Breast epithelium (tissue), 4 donors: ENCODE data around the gene SCARB2. TPM values are rescaled to one million over a fixed set of nuclear protein-coding genes. Genes with fewer than 3 reads are reported as not detected.
A peak's percentile ranks its signal among the peaks of the same experiment; 100 is the strongest.

Experiments used
- DNase-seq, 2 donors: peaks; one replicate each; pipeline ENCODE4 v3.0.0-alpha.2; 2019; ENCODE audit warnings: low spot score in 2 of 2
- H3K27ac ChIP-seq, 2 donors: fragments of 200-600 bp; sonication (generic) in 1 of 2; one replicate each; pipeline ENCODE4 v1.5.1; 2016 to 2019; ENCODE audit warnings: mild to moderate bottlenecking in 1 of 2
- H3K27me3 ChIP-seq, 2 donors: fragments of 200-600 bp; sonication (generic) in 1 of 2; one replicate each; pipeline versions ENCODE4 v1.5.1 to v1.6.0; 2017 to 2019; ENCODE audit warnings: control low read depth in 1 of 2, mild to moderate bottlenecking in 1 of 2
- H3K36me3 ChIP-seq: fragments of 200-600 bp; one replicate; pipeline ENCODE4 v1.5.1; 2019
- H3K4me1 ChIP-seq, 2 donors: fragments of 200-600 bp; sonication (generic); one replicate each; pipeline ENCODE4 v1.5.1; 2016 to 2019; ENCODE audit warnings: control low read depth in 1 of 2
- H3K4me3 ChIP-seq, 3 donors: fragments of 200-600 bp; sonication (generic); 1 replicate in 2 of 3; 2 replicates in 1 of 3; pipeline ENCODE4 v1.5.1; 2016 to 2019; ENCODE audit warnings: mild to moderate bottlenecking in 3 of 3, moderate library complexity in 2 of 3
- H3K9me3 ChIP-seq, 2 donors: fragments of 200-600 bp; sonication (generic) in 1 of 2; one replicate each; pipeline ENCODE4 v1.5.1; 2016 to 2019; ENCODE audit warnings: control low read depth in 1 of 2
- POLR2A ChIP-seq: fragments of 450-650 bp; IDR thresholded peaks from one replicate; pipeline ENCODE4 v1.6.1; 2016; ENCODE audit warnings: antibody characterized with exemption, mild to moderate bottlenecking, moderate library complexity
- POLR2AphosphoS5 ChIP-seq, 3 donors: sonication (generic); formaldehyde crosslinking; IDR thresholded peaks; one replicate each; pipeline ENCODE4 v1.6.1; 2017; ENCODE audit warnings: antibody characterized with exemption in 3 of 3
- intact Hi-C: fragments of 100-400 bp; cut with DNase I; formaldehyde crosslinking; loops from one replicate; pipeline ENCODE4 v1.15.1; 2023; ENCODE audit warnings: low total_unique reads
- total RNA-seq, 3 donors: library from RNA; depleted of rRNA; stranded (reverse); fragments of >200 nt; gene quantifications; one replicate each; pipeline ENCODE4 v1.1.0, GENCODE V29; 2016
- TF ChIP-seq, protein P1 (sequence below), 3 donors: fragments of 450-650 bp; IDR thresholded peaks; one replicate each; pipeline ENCODE4 v1.5.1; 2016 to 2017; ENCODE audit warnings: antibody characterized with exemption in 3 of 3, mild to moderate bottlenecking in 3 of 3, moderate library complexity in 3 of 3

The SCARB2 gene
- total RNA-seq, 3 donors from 2014 or later = 148 to 231 (median 160) TPM

- intact Hi-C loops = no loop called here
- Histone ChIP-seq H3K4me3 (no peak overlapping the region), H3K9me3 (no peaks in the 10 kb centered on the region), H3K27ac (no peak overlapping the region), H3K4me1 (no peaks in the 10 kb centered on the region), H3K27me3 (no peaks in the 10 kb centered on the region), H3K36me3 (no peaks in the 10 kb centered on the region)
- TF ChIP-seq POLR2A (no peak), POLR2AphosphoS5 (IDR thresholded peaks at IDR 0.05) (no peak)
- TF ChIP-seq, protein P1, sequence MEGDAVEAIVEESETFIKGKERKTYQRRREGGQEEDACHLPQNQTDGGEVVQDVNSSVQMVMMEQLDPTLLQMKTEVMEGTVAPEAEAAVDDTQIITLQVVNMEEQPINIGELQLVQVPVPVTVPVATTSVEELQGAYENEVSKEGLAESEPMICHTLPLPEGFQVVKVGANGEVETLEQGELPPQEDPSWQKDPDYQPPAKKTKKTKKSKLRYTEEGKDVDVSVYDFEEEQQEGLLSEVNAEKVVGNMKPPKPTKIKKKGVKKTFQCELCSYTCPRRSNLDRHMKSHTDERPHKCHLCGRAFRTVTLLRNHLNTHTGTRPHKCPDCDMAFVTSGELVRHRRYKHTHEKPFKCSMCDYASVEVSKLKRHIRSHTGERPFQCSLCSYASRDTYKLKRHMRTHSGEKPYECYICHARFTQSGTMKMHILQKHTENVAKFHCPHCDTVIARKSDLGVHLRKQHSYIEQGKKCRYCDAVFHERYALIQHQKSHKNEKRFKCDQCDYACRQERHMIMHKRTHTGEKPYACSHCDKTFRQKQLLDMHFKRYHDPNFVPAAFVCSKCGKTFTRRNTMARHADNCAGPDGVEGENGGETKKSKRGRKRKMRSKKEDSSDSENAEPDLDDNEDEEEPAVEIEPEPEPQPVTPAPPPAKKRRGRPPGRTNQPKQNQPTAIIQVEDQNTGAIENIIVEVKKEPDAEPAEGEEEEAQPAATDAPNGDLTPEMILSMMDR (IDR thresholded peaks at IDR 0.05) = no peak
- no peak for DNase-seq
Observed at GRCh38 chr4:76232681-76233080, 19.1 kb upstream of the SCARB2 start.

DNA sequence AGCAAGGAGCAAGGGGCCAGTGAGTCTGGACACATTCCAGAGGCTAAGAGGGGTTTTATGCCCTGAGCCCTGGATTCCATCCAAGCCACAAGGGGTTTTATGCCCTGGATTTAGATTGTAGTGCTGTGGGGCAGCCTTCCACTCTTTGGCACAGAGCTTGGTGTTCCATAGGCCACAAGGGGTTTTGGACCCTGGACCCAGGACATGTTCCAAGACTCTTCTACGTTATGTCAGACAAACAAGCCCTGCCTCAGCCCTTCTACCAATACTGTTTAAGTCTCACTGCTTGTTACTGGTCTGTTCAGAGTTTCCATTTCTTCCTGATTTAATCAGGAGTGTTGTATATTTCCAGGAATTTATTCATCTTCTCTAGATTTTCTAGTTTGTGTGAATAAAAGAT, 12.8 kb upstream of the SCARB2 start:
- intact Hi-C loops = no loop called here
- no peaks in the 10 kb centered on the region for H3K36me3 ChIP-seq
- no peak for DNase-seq
- no peaks in the 10 kb centered on the region for H3K27me3 ChIP-seq
- no peak overlapping the region for H3K27ac ChIP-seq
- TF ChIP-seq POLR2AphosphoS5 (IDR thresholded peaks at IDR 0.05) = no peak
- TF ChIP-seq POLR2A = no peak
- TF ChIP-seq, protein P1 (IDR thresholded peaks at IDR 0.05) = no peak
- no peaks in the 10 kb centered on the region for H3K9me3 ChIP-seq
- H3K4me3 ChIP-seq = no peak overlapping the region
- H3K4me1 ChIP-seq = no peaks in the 10 kb centered on the region

GRCh38 chr4:76224171-76224570, 10.5 kb upstream of the SCARB2 start:
- DNase-seq = no peak
- no peaks in the 10 kb centered on the region for H3K4me1 ChIP-seq
- H3K27me3 ChIP-seq = no peaks in the 10 kb centered on the region
- no peak overlapping the region for H3K4me3 ChIP-seq
- H3K27ac ChIP-seq = no peak overlapping the region
- H3K36me3 ChIP-seq = no peaks in the 10 kb centered on the region
- intact Hi-C loops = no loop called here
- H3K9me3 ChIP-seq = no peaks in the 10 kb centered on the region
- TF ChIP-seq POLR2A (no peak), POLR2AphosphoS5 (IDR thresholded peaks at IDR 0.05) (no peak)
- TF ChIP-seq, protein P1 (IDR thresholded peaks at IDR 0.05) = no peak

GRCh38 chr4:76219299-76220055, 5.9 kb upstream of the SCARB2 start:
- Histone ChIP-seq H3K27me3 (no peaks in the 10 kb centered on the region), H3K4me1 (peaks cover 2 to 10% of the 10 kb centered on the region in 2 donors), H3K36me3 (no peaks in the 10 kb centered on the region), H3K4me3 (no peak overlapping the region), H3K27ac (peak overlapping the region; percentile 27 to 59), H3K9me3 (no peaks in the 10 kb centered on the region)
- no peak for DNase-seq
- peak in 2 of 3 donors; percentile 71 to 72 for TF ChIP-seq POLR2AphosphoS5 (IDR thresholded peaks at IDR 0.05)
- TF ChIP-seq, protein P1 (IDR thresholded peaks at IDR 0.05) = no peak
- intact Hi-C loops = no loop called here

GRCh38 chr4:76216975-76217814, 3.6 kb upstream of the SCARB2 start:
- no peak for DNase-seq
- Histone ChIP-seq H3K9me3 (no peaks in the 10 kb centered on the region), H3K36me3 (no peaks in the 10 kb centered on the region), H3K27me3 (no peaks in the 10 kb centered on the region), H3K4me3 (no peak overlapping the region), H3K4me1 (peaks cover 2 to 10% of the 10 kb centered on the region in 2 donors), H3K27ac (peak overlapping the region; percentile 98 to 99)
- TF ChIP-seq POLR2A = no peak
- TF ChIP-seq, protein P1 (IDR thresholded peaks at IDR 0.05) = no peak
- no peak for TF ChIP-seq POLR2AphosphoS5 (IDR thresholded peaks at IDR 0.05)
- intact Hi-C loops = no loop called here
